VCaP (cell line): Measurements from ENCODE around the gene MAP3K2.

Experiments
- H3K27ac ChIP-seq: fragments of 450-650 bp; 2 replicates; pipeline ENCODE4 v1.5.1; 2017
- TF ChIP-seq, protein P1 (sequence below): fragments of 450-650 bp; conservative IDR thresholded peaks from 2 replicates; pipeline ENCODE4 v1.5.1; 2017; ENCODE audit warnings: mild to moderate bottlenecking, moderate library complexity

The MAP3K2 gene

DNA sequence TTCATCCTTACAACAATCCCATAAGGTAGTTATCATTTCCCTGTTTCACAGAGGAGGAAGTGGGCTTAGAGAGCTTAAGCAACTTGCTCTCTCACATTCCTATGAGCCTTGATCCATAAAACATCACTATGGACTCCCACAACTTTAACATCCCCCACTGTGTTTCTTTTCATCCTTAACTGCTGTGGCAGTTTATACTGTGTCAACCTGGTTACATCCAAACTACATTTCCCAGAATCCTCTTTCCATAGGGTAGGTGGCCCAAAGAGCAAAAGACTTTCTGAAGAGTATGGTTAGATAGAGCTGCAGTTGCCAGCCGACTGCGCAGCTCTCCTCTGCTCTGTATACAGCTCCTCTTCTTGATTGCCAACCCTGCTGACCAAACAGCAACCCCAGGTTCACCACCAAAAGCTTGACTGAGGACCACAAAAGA lies 22.5 kb downstream of the MAP3K2 start:
- TF ChIP-seq, protein P1, sequence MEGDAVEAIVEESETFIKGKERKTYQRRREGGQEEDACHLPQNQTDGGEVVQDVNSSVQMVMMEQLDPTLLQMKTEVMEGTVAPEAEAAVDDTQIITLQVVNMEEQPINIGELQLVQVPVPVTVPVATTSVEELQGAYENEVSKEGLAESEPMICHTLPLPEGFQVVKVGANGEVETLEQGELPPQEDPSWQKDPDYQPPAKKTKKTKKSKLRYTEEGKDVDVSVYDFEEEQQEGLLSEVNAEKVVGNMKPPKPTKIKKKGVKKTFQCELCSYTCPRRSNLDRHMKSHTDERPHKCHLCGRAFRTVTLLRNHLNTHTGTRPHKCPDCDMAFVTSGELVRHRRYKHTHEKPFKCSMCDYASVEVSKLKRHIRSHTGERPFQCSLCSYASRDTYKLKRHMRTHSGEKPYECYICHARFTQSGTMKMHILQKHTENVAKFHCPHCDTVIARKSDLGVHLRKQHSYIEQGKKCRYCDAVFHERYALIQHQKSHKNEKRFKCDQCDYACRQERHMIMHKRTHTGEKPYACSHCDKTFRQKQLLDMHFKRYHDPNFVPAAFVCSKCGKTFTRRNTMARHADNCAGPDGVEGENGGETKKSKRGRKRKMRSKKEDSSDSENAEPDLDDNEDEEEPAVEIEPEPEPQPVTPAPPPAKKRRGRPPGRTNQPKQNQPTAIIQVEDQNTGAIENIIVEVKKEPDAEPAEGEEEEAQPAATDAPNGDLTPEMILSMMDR = no peak
- no peak overlapping the region for H3K27ac ChIP-seq

DNA sequence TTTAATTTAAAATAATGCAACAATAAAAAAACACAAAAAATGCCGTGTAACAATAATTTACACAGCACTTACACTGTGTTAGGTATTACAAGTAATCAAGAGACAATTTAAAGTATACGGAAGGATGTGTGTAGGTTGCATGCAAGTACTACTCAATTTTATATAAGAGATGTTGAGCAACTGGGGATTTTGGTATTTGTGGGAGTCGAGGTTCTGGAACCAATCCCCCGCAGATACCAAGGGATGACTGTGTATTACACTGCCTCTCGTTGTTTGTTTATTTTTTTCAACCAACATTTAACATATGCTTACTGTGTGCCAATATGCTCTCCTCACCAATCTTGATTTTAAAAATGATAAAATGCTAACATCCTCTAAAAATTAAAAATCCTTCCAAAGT lies 24.8 kb downstream of the MAP3K2 start:
- TF ChIP-seq, protein P1 = no peak
- no peak overlapping the region for H3K27ac ChIP-seq

DNA sequence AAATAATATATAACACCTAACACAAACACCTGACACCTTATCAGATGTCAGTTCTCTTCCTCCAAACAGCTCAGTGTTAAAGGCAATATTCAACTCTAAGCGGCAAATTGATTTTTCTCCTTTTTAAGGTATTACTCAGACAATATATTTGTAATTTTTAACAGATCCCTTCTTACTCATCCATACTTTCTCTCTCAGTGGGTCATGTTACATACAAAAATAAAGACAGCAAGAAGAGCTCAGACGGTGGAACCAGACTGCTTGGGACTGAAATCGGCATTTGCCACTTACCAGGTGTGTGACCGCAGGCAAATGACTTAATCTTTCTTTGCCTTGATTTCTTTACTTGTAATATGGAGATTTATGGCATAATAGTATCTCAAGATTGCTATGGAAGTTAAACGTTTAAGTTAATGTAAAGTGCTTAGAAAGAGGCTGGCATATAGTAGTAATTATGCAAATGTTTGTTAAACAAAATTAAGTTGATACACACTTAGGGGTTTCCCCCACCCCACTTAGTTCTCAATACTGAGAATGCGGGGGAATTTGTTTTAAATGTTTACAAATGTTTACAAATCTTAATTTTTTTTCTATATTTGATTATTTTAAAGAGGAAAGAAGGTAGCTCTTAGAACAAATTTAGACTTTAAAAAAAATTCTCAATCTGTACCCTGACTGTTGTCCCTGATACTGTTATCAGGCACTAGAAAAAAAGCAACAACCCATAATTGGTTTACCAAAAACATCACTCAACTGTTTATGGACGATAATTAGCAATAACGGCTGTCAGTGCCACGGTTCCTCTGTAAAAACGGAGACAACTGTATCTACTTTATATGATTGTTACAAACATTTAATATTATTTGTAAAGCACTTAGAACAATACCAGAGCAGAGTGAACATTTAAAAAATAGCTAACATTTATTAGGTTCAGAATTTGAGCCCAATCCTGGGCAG lies 25.6 kb downstream of the MAP3K2 start:
- no peak overlapping the region for H3K27ac ChIP-seq
- TF ChIP-seq, protein P1 = no peak

DNA sequence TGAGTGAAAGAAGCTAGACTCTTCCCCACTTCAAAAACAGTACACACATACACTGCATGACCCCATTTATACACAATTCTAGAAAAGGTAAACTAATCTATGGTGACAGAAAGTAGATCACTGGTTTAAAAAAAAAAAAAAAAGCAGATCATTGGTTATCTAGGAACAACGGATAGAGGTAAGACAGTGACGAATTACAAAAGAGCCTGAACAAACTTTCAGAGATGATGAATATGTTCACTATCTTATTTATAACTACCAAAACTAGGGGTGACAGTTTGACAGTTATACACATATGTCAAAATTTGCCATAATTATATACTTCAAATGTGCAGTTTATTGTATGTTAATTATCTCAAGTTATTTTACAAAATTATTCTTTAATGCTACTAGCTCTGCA lies 27.5 kb downstream of the MAP3K2 start:
- no peak overlapping the region for H3K27ac ChIP-seq
- TF ChIP-seq, protein P1 = no peak

DNA sequence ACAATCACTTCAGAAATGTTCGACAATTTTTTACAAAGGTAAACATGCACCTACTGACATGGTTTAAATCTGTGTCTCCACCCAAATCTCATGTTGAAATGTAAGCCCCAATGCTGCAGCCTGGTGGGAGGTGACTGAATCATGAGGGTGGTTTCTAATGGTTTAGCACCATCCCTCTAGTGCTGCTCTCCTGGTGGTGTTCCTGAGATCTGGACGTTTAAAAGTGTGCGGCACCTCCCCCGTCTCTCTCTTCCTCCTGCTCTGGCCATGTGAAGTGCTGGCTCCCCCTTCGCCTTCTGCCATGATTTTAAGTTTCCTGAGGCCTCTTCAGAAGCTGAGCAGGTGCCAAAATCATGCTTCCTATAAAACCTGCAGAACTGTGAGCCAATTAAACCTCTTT lies 28.3 kb downstream of the MAP3K2 start:
- H3K27ac ChIP-seq = no peak overlapping the region
- TF ChIP-seq, protein P1 = no peak

DNA sequence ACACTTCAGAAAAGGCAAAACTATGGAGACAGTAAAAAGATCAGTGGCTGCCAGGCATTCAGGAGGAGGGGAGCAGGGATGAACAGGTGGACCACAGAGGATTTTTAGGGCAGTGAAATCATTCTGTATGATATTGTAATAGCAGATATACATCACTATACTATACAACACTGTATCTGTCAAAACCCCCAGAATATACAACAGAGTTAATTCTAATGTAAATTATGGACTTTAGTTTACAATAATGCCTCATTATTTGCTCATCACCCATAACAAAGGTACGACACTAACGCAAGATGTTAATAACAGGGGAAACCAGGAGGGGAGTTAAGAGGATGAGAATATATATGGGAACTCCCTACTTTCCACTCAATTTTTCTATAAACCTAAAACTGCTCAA lies 28.8 kb downstream of the MAP3K2 start:
- TF ChIP-seq, protein P1 = no peak
- H3K27ac ChIP-seq = no peak overlapping the region

DNA sequence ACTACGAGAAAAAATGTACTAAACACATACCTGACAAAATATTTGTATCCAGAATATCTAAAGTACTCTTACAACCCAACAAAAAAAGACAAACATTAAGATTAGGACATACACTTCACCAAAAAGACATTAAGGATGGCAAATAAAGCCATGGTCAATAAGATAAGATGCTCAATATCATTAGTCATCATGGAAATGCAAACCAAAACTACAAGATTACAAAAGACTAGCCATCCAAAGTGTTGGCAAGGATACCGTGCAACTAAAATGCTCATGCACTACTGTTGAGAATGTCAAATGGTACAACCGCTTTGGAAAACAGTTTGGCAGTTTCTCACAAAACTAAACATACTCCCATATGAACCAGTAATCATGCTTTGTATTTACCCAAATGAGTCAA lies 29.7 kb downstream of the MAP3K2 start:
- no peak overlapping the region for H3K27ac ChIP-seq
- TF ChIP-seq, protein P1 = no peak
